Stimulated activated CD8-positive, alpha-beta memory T cell treated with anti-CD3 and anti-CD28 coated beads, Interleukin-7, amount 100 ng/mL, for 1 hour (primary cell): ENCODE measurements around the gene FSTL1.
"Not testable (repeated sequence)": the region's sequence is repeated elsewhere in the genome, so short reads cannot be mapped to it uniquely, and the experiment has no call there.

Experiments used
- DNase-seq, 2 donors: peaks; one replicate each; pipeline ENCODE4 v3.0.0-alpha.2; 2020; ENCODE audit warnings: low read depth in 2 of 2

The FSTL1 gene

GRCh38 chr3:120418446-120418845, 32.3 kb downstream of the FSTL1 start:
- DNase-seq: no peak

GRCh38 chr3:120417272-120417911, 33.4 kb downstream of the FSTL1 start:
- peak; percentile 58 to 62 for DNase-seq

GRCh38 chr3:120416868-120417267, 33.9 kb downstream of the FSTL1 start:
- no peak for DNase-seq

DNA sequence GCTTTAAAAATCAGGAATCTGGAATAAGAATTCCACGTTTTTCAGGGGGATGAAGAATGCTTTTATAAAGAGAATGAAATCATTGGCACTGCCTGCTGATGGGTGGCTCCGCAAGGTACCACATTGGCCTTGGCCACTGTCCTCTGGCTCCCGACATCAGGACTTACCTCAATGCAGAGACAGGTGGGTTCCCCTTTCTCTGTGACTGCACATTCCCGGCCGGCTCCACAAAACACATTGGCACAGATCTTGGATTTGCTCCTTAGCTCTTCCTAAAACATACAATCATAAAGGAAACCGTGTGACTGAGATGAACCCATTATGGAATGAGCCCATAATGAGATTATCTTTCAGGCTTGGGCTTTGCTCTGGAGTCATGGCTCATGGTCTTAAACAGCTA, 35.0 kb downstream of the FSTL1 start:
- no peak for DNase-seq

- DNase-seq: no peak
Measured at GRCh38 chr3:120410541-120410940, 40.3 kb downstream of the FSTL1 start.

GRCh38 chr3:120410116-120410515, 40.7 kb downstream of the FSTL1 start:
- no peak for DNase-seq

DNA sequence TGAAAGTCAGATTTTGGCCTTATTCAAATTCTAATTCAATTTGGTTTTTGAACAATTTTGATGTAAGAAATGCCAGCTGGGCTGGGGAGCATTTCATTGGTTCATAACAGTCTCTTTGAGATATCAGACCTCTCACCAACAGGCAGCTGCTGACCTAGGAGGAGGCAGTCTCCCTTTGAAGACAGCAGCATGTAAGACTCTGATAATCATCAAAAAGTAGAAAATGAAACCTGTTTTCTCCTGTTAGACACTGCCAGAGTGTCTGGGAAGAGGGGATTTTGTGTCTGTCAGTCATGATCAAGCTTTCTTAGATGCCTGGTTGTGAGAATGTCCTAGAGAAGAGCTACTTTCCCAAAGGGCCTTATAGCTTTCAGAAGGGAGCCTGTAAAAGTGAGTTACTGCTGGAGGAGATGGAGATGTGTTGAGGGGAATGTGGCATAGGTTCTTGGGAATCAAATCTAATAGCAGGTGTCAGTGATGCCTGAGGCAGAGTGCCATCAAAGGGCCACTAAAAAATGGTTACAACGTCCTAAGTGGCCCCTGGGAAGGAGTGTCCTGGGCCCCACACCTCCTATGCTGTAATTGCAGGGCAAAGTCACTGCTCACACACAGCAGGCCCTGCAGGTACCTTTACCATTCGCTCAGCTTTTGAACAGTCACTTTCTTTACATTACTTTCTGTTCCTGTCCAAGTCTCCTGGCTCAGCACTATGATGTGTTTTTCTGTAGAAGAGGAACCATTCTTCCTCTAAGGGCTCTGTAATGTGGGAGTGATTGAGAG, 43.1 kb downstream of the FSTL1 start:
- no peak for DNase-seq

DNA sequence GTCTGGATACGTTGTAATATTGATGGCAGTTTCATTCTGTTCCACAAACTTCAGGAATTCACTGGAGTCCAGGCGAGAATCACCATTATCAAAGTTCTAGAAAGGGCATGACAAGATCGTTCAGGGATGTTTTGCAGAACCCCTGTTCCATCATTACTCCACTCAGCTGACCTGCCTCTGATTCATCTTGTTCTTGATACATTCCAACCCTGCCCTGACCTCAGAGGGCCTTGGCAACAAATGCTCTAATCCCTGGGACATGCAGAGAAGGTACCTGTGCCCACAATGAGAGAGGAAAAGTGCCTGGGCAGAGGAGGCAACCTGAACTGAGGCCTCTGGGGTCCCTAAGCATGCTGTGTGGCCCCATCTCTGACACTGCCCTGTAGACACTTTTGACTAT, 45.9 kb downstream of the FSTL1 start:
- no peak for DNase-seq

DNA sequence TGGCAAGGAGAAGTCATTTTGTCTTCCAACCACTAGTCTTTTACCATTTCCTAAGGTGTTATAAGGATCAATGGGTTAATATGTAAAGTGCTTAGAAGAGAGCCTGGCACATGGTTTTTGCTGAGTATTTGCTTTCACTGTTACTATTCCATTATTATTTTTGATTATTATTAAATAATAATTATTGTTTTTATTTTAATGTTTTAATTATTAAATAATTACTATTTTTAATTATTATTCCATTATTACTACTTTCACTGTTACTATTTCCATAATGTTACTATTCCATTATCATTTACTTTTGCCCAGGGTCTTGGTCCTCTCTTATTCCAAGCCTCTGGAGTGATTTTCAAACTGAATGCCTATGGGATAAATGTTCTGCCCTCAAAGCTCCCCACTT, 48.5 kb downstream of the FSTL1 start:
- no peak for DNase-seq

DNA sequence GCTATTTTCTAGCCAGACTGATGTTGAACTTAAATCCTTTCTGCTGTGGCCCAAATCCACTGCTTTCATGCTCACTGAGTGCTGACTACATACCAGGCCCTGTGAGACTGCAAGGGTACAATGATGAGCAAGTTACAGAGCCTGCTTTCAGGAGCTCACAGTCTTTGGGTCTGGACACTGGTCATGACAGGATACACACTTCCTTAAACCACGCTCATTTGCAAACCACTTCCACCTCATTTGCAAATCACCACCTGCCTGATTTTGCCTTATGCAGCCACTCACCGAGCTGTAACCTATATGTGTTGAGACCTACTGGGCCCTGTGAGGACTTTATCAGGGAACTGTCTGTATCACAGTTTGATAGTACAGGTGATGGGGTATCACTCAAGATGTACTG, 51.4 kb downstream of the FSTL1 start:
- no peak for DNase-seq

DNA sequence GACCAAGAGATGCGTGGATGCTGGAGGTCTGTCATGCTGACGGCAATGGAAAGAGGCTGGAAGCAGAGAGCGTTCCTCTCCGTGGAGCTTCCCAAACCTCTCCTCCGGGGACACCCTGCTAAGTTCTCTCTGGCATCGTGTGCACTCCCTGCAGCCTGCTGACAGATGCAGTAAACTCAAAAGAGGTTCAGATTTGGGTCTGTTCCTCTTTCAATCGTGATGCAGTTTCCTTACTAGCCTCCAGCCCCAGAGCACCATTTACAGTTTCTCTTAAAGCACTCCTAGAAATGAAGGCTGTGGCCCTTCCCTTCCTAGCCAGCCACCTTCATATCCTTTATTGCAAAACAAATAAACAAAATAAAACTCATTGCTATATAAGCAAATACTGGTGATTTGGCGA, 54.3 kb downstream of the FSTL1 start:
- DNase-seq: no peak

DNA sequence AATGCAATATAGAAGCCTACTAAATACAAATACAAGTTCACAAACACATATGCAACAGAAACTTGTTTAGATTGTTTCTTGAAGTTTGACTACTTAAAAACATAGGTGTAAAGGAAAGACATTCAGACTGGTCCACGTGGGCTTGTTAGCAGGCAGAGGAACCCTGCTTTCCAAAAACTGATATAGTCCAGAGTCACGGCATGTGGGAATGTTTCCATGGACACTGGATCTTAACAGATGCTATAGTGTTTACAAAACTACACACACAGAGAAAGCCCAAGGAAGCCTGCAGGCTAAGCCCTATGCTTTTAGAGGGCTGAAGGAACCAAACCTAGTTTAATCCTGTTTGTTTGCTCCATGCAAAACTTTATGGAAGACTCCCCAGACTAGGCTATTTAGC, 56.4 kb downstream of the FSTL1 start:
- no peak for DNase-seq

DNA sequence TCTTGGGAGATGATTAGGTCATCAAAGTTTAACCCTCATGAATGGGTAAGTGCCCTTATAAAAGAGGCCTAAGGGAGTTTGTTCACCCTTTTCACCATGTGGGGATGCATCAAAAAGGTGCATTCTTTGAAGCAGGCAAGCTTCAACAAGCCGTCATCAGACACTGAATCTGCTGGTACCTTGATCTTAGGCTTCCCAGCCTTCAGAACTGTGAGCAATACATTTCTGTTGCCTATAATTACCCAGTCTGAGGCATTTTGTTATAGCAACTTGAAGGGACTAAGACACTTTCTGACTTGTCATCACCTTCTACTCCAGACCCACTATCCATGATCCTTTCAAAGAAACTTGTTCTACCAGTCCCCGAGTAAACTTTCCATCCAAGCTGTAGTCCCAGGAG, 57.0 kb downstream of the FSTL1 start:
- DNase-seq: no peak

- no peak for DNase-seq
Measured at GRCh38 chr3:120393243-120393642, 57.5 kb downstream of the FSTL1 start.

DNA sequence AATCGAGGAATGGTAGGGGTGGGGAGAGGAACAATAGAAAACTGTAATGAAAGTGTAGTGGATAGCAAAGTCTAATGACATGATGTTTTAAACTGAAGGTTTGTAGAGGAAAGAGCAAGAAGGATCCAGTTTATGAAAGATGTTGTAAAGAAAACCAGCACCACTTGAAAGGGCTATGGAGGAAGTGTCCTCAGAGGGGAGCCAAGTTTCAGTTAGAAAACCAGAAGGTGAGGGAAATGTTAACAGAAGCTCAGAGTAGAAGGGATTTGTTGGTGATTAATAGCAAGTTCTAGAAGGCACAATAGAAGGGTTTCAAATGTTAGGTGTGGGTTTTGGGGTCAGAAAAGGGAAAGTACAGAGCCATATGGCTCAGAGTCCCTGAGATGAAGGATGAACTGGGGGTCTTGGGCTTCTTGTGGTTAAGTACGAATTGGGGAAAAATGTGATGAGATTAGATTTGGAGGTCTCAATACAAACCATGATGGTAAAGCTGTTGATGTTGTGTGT, 67.8 kb downstream of the FSTL1 start:
- no peak for DNase-seq

DNA sequence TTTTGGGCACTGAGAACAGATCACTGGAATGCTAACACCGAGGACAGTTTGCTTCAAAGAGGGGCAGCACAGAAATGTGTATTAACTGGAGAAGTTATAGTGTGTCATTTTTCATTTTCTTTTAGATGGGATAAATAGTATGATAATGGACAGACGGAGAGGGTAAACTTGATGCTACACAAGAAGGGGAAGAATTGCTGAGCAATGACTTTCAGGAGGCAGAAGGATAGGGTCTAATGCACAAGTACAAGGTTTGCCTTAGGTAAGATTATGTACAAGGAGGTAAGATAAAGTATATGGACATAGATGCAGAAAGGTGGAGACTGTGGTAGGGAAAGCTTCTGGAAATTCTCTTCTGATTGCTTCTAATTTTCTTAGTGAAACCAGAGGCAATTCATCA, 69.3 kb downstream of the FSTL1 start:
- no peak for DNase-seq

- not testable (repeated sequence) for DNase-seq
Measured at GRCh38 chr3:120377948-120378347, 72.8 kb downstream of the FSTL1 start.

- no peak for DNase-seq
Measured at GRCh38 chr3:120370463-120370862, 80.3 kb downstream of the FSTL1 start.

GRCh38 chr3:120369037-120369467, 81.7 kb downstream of the FSTL1 start:
- DNase-seq: no peak

GRCh38 chr3:120368172-120368571, 82.6 kb downstream of the FSTL1 start:
- DNase-seq: no peak

DNA sequence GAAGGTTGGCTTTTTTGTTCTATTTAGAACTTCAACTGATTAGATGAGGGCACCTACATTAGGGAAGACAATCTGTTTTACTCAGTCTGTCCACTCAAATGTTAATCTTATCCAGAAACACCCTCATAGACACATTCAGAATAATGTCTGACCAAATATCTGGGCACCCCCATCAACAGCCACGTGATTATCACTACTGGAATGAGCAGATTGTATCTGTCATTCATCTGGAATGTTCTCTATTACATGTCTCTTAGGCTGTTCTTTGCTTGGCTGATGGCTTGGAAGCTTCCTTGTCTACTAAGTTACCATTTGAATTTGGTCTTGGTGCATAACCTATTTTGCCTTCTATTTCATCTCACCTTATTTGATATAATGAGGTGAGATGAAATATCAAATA, 86.0 kb downstream of the FSTL1 start:
- no peak for DNase-seq

GRCh38 chr3:120364101-120364500, 86.7 kb downstream of the FSTL1 start:
- no peak for DNase-seq

GRCh38 chr3:120357807-120358206, 93.0 kb downstream of the FSTL1 start:
- DNase-seq: no peak
